GM06990 (cell line): ENCODE results near the gene NFATC2.

Experiments
- DNase-seq: peaks from one replicate; pipeline ENCODE4 v3.0.0-alpha.2; 2011; ENCODE audit not compliant: insufficient read length; ENCODE audit errors: extremely low read depth
- H3K27me3 ChIP-seq: replicated peaks from 2 replicates; pipeline ENCODE4 v1.6.0; 2011; ENCODE audit warnings: low read length; ENCODE audit not compliant: control insufficient read depth, insufficient read depth
- H3K36me3 ChIP-seq: 2 replicates; pipeline ENCODE4 v1.5.1; 2011; ENCODE audit warnings: low read length; ENCODE audit not compliant: control insufficient read depth, insufficient read depth
- H3K4me3 ChIP-seq: replicated peaks from 2 replicates; pipeline ENCODE4 v1.5.1; 2011; ENCODE audit warnings: low read depth, mild to moderate bottlenecking, control low read depth, low read length
- TF ChIP-seq, protein P1 (sequence below): IDR thresholded peaks from 2 replicates; pipeline ENCODE4 v1.5.1; 2011; ENCODE audit warnings: low read length, control low read depth, mild to moderate bottlenecking, inconsistent platforms; ENCODE audit not compliant: insufficient read depth, poor library complexity, severe bottlenecking

The NFATC2 gene

GRCh38 chr20:51420805-51421204 is 121.7 kb downstream of the NFATC2 start:
- H3K4me3 ChIP-seq, result no peak overlapping the region
- H3K36me3 ChIP-seq, result peaks cover 7% of the 10 kb centered on the region
- DNase-seq, result no peak

GRCh38 chr20:51420111-51420510 is 122.4 kb downstream of the NFATC2 start:
- no peak for DNase-seq

More at GRCh38 chr20:51420805-51421204, 121.7 kb downstream of the NFATC2 start:
- TF ChIP-seq, protein P1, sequence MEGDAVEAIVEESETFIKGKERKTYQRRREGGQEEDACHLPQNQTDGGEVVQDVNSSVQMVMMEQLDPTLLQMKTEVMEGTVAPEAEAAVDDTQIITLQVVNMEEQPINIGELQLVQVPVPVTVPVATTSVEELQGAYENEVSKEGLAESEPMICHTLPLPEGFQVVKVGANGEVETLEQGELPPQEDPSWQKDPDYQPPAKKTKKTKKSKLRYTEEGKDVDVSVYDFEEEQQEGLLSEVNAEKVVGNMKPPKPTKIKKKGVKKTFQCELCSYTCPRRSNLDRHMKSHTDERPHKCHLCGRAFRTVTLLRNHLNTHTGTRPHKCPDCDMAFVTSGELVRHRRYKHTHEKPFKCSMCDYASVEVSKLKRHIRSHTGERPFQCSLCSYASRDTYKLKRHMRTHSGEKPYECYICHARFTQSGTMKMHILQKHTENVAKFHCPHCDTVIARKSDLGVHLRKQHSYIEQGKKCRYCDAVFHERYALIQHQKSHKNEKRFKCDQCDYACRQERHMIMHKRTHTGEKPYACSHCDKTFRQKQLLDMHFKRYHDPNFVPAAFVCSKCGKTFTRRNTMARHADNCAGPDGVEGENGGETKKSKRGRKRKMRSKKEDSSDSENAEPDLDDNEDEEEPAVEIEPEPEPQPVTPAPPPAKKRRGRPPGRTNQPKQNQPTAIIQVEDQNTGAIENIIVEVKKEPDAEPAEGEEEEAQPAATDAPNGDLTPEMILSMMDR, result no peak
- H3K27me3 ChIP-seq, result no peaks in the 10 kb centered on the region

DNA sequence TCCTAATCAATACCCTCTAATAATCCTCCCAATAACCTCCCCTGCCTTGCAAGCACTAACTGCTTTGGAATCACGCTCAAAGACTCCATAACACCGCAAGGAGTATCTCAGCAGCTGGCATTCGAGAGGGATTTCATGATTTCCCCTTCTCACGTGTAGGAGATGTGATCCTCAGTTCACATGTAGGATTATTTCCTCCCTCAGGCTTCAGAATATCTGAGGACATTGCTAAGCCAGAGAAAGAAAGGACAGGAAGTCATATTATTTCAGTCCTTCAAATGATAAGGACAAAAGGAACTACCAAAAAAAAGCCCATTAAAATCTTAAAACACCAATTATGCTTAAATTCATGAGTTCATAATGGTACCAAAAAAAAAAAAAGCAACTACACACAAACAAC is 122.9 kb downstream of the NFATC2 start:
- Histone ChIP-seq H3K4me3 (no peak overlapping the region), H3K27me3 (no peaks in the 10 kb centered on the region), H3K36me3 (peaks cover 7% of the 10 kb centered on the region)
- TF ChIP-seq, protein P1, result no peak
- DNase-seq, result no peak

More at GRCh38 chr20:51420111-51420510, 122.4 kb downstream of the NFATC2 start:
- Histone ChIP-seq H3K4me3 (no peak overlapping the region), H3K36me3 (peaks cover 7% of the 10 kb centered on the region), H3K27me3 (no peaks in the 10 kb centered on the region)
- TF ChIP-seq, protein P1, result no peak

DNA sequence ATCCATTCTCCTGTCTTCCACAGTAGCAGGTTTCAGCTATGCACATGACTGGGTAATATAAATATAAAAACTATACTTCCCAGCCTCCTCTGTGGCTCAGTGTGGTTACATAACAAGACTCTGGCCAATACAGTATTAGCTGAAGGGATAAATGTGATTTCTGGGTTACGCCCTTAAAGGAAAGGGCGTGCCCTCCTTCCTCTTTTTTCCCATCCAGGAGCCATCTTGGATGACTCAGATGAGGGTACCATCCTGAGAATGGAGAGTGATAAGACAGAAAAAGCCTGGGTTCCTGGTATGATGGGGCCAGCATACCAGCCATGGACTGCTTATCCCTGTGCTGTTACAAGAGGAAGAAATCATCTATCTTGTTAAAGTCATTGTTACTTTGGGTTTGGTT is 123.3 kb downstream of the NFATC2 start:
- Histone ChIP-seq H3K36me3 (peaks cover 7% of the 10 kb centered on the region), H3K4me3 (no peak overlapping the region), H3K27me3 (no peaks in the 10 kb centered on the region)
- DNase-seq, result no peak
- TF ChIP-seq, protein P1, result no peak

GRCh38 chr20:51418137-51418529 is 124.4 kb downstream of the NFATC2 start:
- Histone ChIP-seq H3K27me3 (no peaks in the 10 kb centered on the region), H3K36me3 (peaks cover 7% of the 10 kb centered on the region), H3K4me3 (no peak overlapping the region)
- TF ChIP-seq, protein P1, result no peak
- no peak for DNase-seq

GRCh38 chr20:51417250-51418136 is 125.0 kb downstream of the NFATC2 start:
- Histone ChIP-seq H3K36me3 (peaks cover 7% of the 10 kb centered on the region), H3K4me3 (no peak overlapping the region), H3K27me3 (no peaks in the 10 kb centered on the region)
- no peak for DNase-seq
- TF ChIP-seq, protein P1, result no peak
